Esophagus squamous epithelium (tissue), 5 donors: ENCODE data around the gene SEMA5A. TPM values are rescaled to one million over a fixed set of nuclear protein-coding genes. Genes with fewer than 3 reads are reported as not detected.

Experiments used
- DNase-seq: peaks from one replicate; lab custom pipeline; 2025; lab: John Stamatoyannopoulos, UW
- H3K27ac ChIP-seq, 4 donors: fragments of 200-600 bp; sonication (generic); one replicate each; pipeline ENCODE4 v1.5.1; 2016 to 2019; ENCODE audit warnings: mild to moderate bottlenecking in 1 of 4
- H3K27me3 ChIP-seq, 4 donors: fragments of 200-600 bp; sonication (generic); 1 replicate in 3 of 4; 2 replicates in 1 of 4; pipeline versions ENCODE4 v1.5.1 to v1.6.0; 2017 to 2021; ENCODE audit warnings: antibody characterized with exemption in 1 of 4
- H3K36me3 ChIP-seq, 3 donors: fragments of 200-600 bp; sonication (generic); one replicate each; pipeline ENCODE4 v1.5.1; 2016 to 2019
- H3K4me1 ChIP-seq, 3 donors: fragments of 200-600 bp; sonication (generic); one replicate each; pipeline ENCODE4 v1.5.1; 2017 to 2019
- H3K4me3 ChIP-seq, 4 donors: fragments of 200-600 bp; sonication (generic); 1 replicate in 3 of 4; 2 replicates in 1 of 4; pipeline ENCODE4 v1.5.1; 2016 to 2019; ENCODE audit warnings: mild to moderate bottlenecking in 2 of 4, moderate library complexity in 1 of 4
- H3K9me3 ChIP-seq, 3 donors: fragments of 200-600 bp; sonication (generic); one replicate each; pipeline ENCODE4 v1.5.1; 2016 to 2019
- CTCF ChIP-seq, 6 experiments: fragments of 450-650 bp in 4 of 6; fragments of 200-600 bp in 2 of 6; sonication (generic) in 2 of 6; IDR thresholded peaks; one replicate each; pipeline ENCODE4 v1.5.1; 2016 to 2019; ENCODE audit warnings: antibody characterized with exemption in 6 of 6, mild to moderate bottlenecking in 4 of 6, moderate library complexity in 4 of 6
- POLR2A ChIP-seq, 4 donors: fragments of 450-650 bp; IDR thresholded peaks; one replicate each; pipeline ENCODE4 v1.6.1; 2017; ENCODE audit warnings: antibody characterized with exemption in 4 of 4, mild to moderate bottlenecking in 4 of 4, moderate library complexity in 3 of 4
- WGBS, 2 donors: methylation state at CpG; one replicate each; pipeline ENCODE4 v1.1.5; 2018; 5-methylcytosine and 5-hydroxymethylcytosine counted together
- intact Hi-C: fragments of 100-400 bp; cut with DNase I; formaldehyde crosslinking; loops from one replicate; pipeline ENCODE4 v1.15.0; 2022
- total RNA-seq, 4 donors: library from RNA; depleted of rRNA; stranded (reverse); fragments of >200 nt; gene quantifications; one replicate each; pipeline ENCODE4 v1.1.0, GENCODE V29; 2016
- donor health status: DM: yes; HTN: yes; CAD: no.

Gene SEMA5A
- total RNA-seq, 4 donors from 2014 or later = 3.9 to 9.4 (median 8.4) TPM

- H3K4me1 ChIP-seq = no peaks in the 10 kb centered on the region
- intact Hi-C loops = no loop called here
- no peak for TF ChIP-seq POLR2A (IDR thresholded peaks at IDR 0.05)
- no peak for TF ChIP-seq CTCF (IDR thresholded peaks at IDR 0.05)
- no peaks in the 10 kb centered on the region for H3K27me3 ChIP-seq
- no peaks in the 10 kb centered on the region for H3K9me3 ChIP-seq
- DNase-seq = no peak
- WGBS, 2 donors = 81 to 91% methylated on average over 2 to 4 of the region's 4 CpGs
- no peak overlapping the region for H3K27ac ChIP-seq
- no peak overlapping the region for H3K4me3 ChIP-seq
- peaks cover 0 to 12% (median 0%) of the 10 kb centered on the region in 3 donors for H3K36me3 ChIP-seq
Observed at GRCh38 chr5:9148242-9148641, 397.6 kb downstream of the SEMA5A start.

GRCh38 chr5:9140711-9141110, 405.2 kb downstream of the SEMA5A start:
- no peak for TF ChIP-seq CTCF (IDR thresholded peaks at IDR 0.05)
- no peak for TF ChIP-seq POLR2A (IDR thresholded peaks at IDR 0.05)
- H3K36me3 ChIP-seq = peaks cover 0 to 4% (median 0%) of the 10 kb centered on the region in 3 donors
- no peaks in the 10 kb centered on the region for H3K4me1 ChIP-seq
- DNase-seq = no peak
- H3K27me3 ChIP-seq = no peaks in the 10 kb centered on the region
- H3K27ac ChIP-seq = no peak overlapping the region
- H3K4me3 ChIP-seq = no peak overlapping the region
- 67 to 68% methylated on average over 5 of the region's 5 CpGs for WGBS, 2 donors
- intact Hi-C loops = no loop called here
- no peaks in the 10 kb centered on the region for H3K9me3 ChIP-seq

GRCh38 chr5:9140202-9140601, 405.7 kb downstream of the SEMA5A start:
- 76 to 78% methylated on average over 4 of the region's 4 CpGs for WGBS, 2 donors
- intact Hi-C loops = no loop called here

GRCh38 chr5:9139344-9139743, 406.5 kb downstream of the SEMA5A start:
- no peak overlapping the region for H3K4me3 ChIP-seq
- no peaks in the 10 kb centered on the region for H3K36me3 ChIP-seq
- no peaks in the 10 kb centered on the region for H3K27me3 ChIP-seq
- no peak for DNase-seq
- no peak overlapping the region for H3K27ac ChIP-seq
- TF ChIP-seq CTCF (IDR thresholded peaks at IDR 0.05) (no peak), POLR2A (IDR thresholded peaks at IDR 0.05) (no peak)
- intact Hi-C loops = no loop called here
- H3K9me3 ChIP-seq = no peaks in the 10 kb centered on the region
- no peaks in the 10 kb centered on the region for H3K4me1 ChIP-seq

More at GRCh38 chr5:9140202-9140601, 405.7 kb downstream of the SEMA5A start:
- Histone ChIP-seq H3K27me3 (no peaks in the 10 kb centered on the region), H3K27ac (no peak overlapping the region), H3K4me1 (no peaks in the 10 kb centered on the region), H3K36me3 (peaks cover 0 to 4% (median 0%) of the 10 kb centered on the region in 3 donors), H3K4me3 (no peak overlapping the region), H3K9me3 (no peaks in the 10 kb centered on the region)
- TF ChIP-seq CTCF (IDR thresholded peaks at IDR 0.05) (no peak), POLR2A (IDR thresholded peaks at IDR 0.05) (no peak)
- no peak for DNase-seq

- H3K27ac ChIP-seq = no peak overlapping the region
- no peak for DNase-seq
- H3K4me1 ChIP-seq = peaks cover 0 to 13% (median 4%) of the 10 kb centered on the region in 3 donors
- H3K4me3 ChIP-seq = no peak overlapping the region
- no peaks in the 10 kb centered on the region for H3K9me3 ChIP-seq
- intact Hi-C loops = no loop called here
- H3K36me3 ChIP-seq = no peaks in the 10 kb centered on the region
- no peak for TF ChIP-seq CTCF (IDR thresholded peaks at IDR 0.05)
- no peak for TF ChIP-seq POLR2A (IDR thresholded peaks at IDR 0.05)
- 50 to 96% methylated on average over 1 to 2 of the region's 2 CpGs for WGBS, 2 donors
- H3K27me3 ChIP-seq = no peaks in the 10 kb centered on the region
Observed at GRCh38 chr5:9128136-9128535, 417.7 kb downstream of the SEMA5A start.
